ENCODE results near the gene PHLDB3.
A peak's percentile ranks its signal among the peaks of the same experiment; 100 is the strongest.
"Not testable (repeated sequence)": the region's sequence is repeated elsewhere in the genome, so short reads cannot be mapped to it uniquely, and the experiment has no call there.

The PHLDB3 gene

DNA sequence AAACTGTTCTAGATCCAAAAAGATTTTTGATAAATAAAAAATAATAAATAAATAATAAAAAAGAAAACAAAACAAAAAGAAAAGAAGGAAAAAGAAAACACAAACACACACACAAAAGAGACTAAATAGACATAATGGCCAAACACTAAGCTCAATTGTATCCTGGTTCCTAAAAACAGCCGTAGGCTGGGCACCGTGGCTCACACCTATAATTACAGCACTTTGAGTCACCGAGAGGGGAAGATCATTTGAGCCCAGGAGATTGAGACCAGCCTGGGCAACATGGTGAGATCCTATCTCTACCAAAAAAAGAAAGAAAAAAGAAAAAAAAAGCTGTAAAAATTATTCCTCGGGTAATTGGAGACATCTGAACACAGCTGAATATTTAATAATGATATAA is 13.5 kb upstream of the PHLDB3 start:
- TF ChIP-seq EZH2phosphoT487 (IDR thresholded peaks at IDR 0.05; ENCODE audit: borderline replicate concordance, low read length): no peak
- TF ChIP-seq, protein P1, sequence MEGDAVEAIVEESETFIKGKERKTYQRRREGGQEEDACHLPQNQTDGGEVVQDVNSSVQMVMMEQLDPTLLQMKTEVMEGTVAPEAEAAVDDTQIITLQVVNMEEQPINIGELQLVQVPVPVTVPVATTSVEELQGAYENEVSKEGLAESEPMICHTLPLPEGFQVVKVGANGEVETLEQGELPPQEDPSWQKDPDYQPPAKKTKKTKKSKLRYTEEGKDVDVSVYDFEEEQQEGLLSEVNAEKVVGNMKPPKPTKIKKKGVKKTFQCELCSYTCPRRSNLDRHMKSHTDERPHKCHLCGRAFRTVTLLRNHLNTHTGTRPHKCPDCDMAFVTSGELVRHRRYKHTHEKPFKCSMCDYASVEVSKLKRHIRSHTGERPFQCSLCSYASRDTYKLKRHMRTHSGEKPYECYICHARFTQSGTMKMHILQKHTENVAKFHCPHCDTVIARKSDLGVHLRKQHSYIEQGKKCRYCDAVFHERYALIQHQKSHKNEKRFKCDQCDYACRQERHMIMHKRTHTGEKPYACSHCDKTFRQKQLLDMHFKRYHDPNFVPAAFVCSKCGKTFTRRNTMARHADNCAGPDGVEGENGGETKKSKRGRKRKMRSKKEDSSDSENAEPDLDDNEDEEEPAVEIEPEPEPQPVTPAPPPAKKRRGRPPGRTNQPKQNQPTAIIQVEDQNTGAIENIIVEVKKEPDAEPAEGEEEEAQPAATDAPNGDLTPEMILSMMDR (IDR thresholded peaks at IDR 0.05; ENCODE audit: low read depth, low read length, poor library complexity, severe bottlenecking): no peak
- Histone ChIP-seq H3K36me3 (ENCODE audit: control insufficient read depth, low read length) (no peaks in the 10 kb centered on the region), H3K4me2 (ENCODE audit: low read length) (peak overlapping the region; percentile 20), H4K20me1 (ENCODE audit: control insufficient read depth, insufficient read depth, low read depth, low read length) (no peaks in the 10 kb centered on the region), H3K4me1 (ENCODE audit: control insufficient read depth, low read length) (peaks cover 19% of the 10 kb centered on the region), H3K27me3 (ENCODE audit: control insufficient read depth, low read length) (no peaks in the 10 kb centered on the region), H3K9me2 (replicated peaks; ENCODE audit: control insufficient read depth, low read length) (no peaks in the 10 kb centered on the region), H3K79me2 (ENCODE audit: control insufficient read depth, low read length) (no peaks in the 10 kb centered on the region), H3K27ac (ENCODE audit: low read depth, low read length) (no peak overlapping the region), H3F3A (ENCODE audit: control insufficient read depth, insufficient read depth) (peaks cover 8% of the 10 kb centered on the region; the same call in 1 of the 2 replicates), H3K9me3 (ENCODE audit: control insufficient read depth, insufficient read depth, low read length) (no peaks in the 10 kb centered on the region), H3K4me3 (ENCODE audit: low read length) (peak overlapping the region; percentile 19; the same call in 1 of the 2 replicates)

GRCh38 chr19:43512399-43512798 is 7.9 kb upstream of the PHLDB3 start:
- not testable (repeated sequence) for H3K4me3 ChIP-seq (ENCODE audit: low read length); H3K36me3 ChIP-seq (ENCODE audit: control insufficient read depth, low read length); H4K20me1 ChIP-seq (ENCODE audit: control insufficient read depth, insufficient read depth, low read depth, low read length); H3K4me2 ChIP-seq (ENCODE audit: low read length); H3K4me1 ChIP-seq (ENCODE audit: control insufficient read depth, low read length); H3K9me3 ChIP-seq (ENCODE audit: control insufficient read depth, insufficient read depth, low read length); H3F3A ChIP-seq (ENCODE audit: control insufficient read depth, insufficient read depth); H3K79me2 ChIP-seq (ENCODE audit: control insufficient read depth, low read length); H3K27me3 ChIP-seq (ENCODE audit: control insufficient read depth, low read length); H3K27ac ChIP-seq (ENCODE audit: low read depth, low read length); H3K9me2 ChIP-seq (replicated peaks; ENCODE audit: control insufficient read depth, low read length)

- H3K9me2 ChIP-seq (replicated peaks; ENCODE audit: control insufficient read depth, low read length): no peaks in the 10 kb centered on the region
- no peaks in the 10 kb centered on the region for H3K79me2 ChIP-seq (ENCODE audit: control insufficient read depth, low read length)
- no peaks in the 10 kb centered on the region for H3K27me3 ChIP-seq (ENCODE audit: control insufficient read depth, low read length)
- H3K4me3 ChIP-seq (ENCODE audit: low read length): no peak overlapping the region
- TF ChIP-seq, protein P1 (IDR thresholded peaks at IDR 0.05; ENCODE audit: low read depth, low read length, poor library complexity, severe bottlenecking): no peak
- no peak for TF ChIP-seq EZH2phosphoT487 (IDR thresholded peaks at IDR 0.05; ENCODE audit: borderline replicate concordance, low read length)
- no peaks in the 10 kb centered on the region for H4K20me1 ChIP-seq (ENCODE audit: control insufficient read depth, insufficient read depth, low read depth, low read length)
- no peak overlapping the region for H3K4me2 ChIP-seq (ENCODE audit: low read length)
- no peak overlapping the region for H3K27ac ChIP-seq (ENCODE audit: low read depth, low read length)
- H3K4me1 ChIP-seq (ENCODE audit: control insufficient read depth, low read length): no peaks in the 10 kb centered on the region
- H3K9me3 ChIP-seq (ENCODE audit: control insufficient read depth, insufficient read depth, low read length): no peaks in the 10 kb centered on the region
- H3F3A ChIP-seq (ENCODE audit: control insufficient read depth, insufficient read depth): no peaks in the 10 kb centered on the region
- no peaks in the 10 kb centered on the region for H3K36me3 ChIP-seq (ENCODE audit: control insufficient read depth, low read length)
These were observed 6.8 kb upstream of the PHLDB3 start for GRCh38 chr19:43511324-43511723.

DNA sequence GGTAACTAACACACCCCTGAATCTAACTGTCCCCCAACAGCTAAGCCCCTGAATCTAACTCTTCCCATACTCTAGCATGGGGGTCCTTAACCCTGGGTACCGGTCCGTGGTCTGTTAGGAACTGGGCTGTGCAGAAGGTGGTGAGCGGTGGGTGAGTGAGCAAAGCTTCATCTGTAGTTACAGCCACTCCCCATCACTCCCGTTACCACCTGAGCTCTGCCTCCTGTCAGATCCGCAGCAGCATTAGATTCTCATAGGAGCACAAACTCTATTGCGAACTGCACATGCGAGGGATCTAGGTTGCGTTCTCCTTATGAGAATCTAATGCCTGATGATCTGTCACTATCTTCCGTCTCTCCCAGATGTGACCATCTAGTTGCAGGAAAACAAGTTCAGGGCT is 6.2 kb upstream of the PHLDB3 start:
- no peaks in the 10 kb centered on the region for H3K79me2 ChIP-seq (ENCODE audit: control insufficient read depth, low read length)
- H3K27me3 ChIP-seq (ENCODE audit: control insufficient read depth, low read length): no peaks in the 10 kb centered on the region
- no peaks in the 10 kb centered on the region for H3K9me2 ChIP-seq (replicated peaks; ENCODE audit: control insufficient read depth, low read length)
- H3K36me3 ChIP-seq (ENCODE audit: control insufficient read depth, low read length): no peaks in the 10 kb centered on the region
- no peaks in the 10 kb centered on the region for H4K20me1 ChIP-seq (ENCODE audit: control insufficient read depth, insufficient read depth, low read depth, low read length)
- H3K27ac ChIP-seq (ENCODE audit: low read depth, low read length): no peak overlapping the region
- no peak overlapping the region for H3K4me3 ChIP-seq (ENCODE audit: low read length)
- no peaks in the 10 kb centered on the region for H3K9me3 ChIP-seq (ENCODE audit: control insufficient read depth, insufficient read depth, low read length)
- no peaks in the 10 kb centered on the region for H3K4me1 ChIP-seq (ENCODE audit: control insufficient read depth, low read length)
- 0 out of 2 replicates have a peak, but pooled peaks cover 2% of the 10 kb centered on the region for H3F3A ChIP-seq (ENCODE audit: control insufficient read depth, insufficient read depth)
- no peak overlapping the region for H3K4me2 ChIP-seq (ENCODE audit: low read length)
- no peak for TF ChIP-seq EZH2phosphoT487 (IDR thresholded peaks at IDR 0.05; ENCODE audit: borderline replicate concordance, low read length)
- TF ChIP-seq, protein P1 (IDR thresholded peaks at IDR 0.05; ENCODE audit: low read depth, low read length, poor library complexity, severe bottlenecking): no peak

Measured in DOHH2 (cell line).